ENCODE results near the gene ITGB3BP.

The ITGB3BP gene

DNA sequence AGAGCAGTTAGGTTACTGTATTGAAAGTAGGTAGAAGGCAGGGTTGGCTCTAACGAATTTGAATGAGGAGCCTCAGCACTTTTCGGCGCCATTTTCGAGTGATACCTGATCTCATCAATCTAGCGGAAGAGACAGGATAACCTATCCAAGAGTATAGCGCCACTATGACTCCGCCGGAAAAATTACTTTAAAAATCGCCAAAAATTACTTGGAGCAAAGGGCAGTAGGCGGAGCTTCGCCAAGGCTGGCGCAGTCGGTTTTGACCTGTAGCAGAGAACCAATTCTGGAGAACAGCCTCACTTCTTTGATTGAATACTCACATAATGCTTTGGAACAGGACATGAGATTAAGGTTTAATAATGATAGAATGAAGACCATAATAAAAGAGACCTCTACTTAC is 25.9 kb upstream of the ITGB3BP start:
- no peaks in the 10 kb centered on the region for H4K20me1 ChIP-seq (ENCODE audit: insufficient read depth, low read length)
- H3K9ac ChIP-seq (ENCODE audit: low read length) = no peak overlapping the region
- TF ChIP-seq EZH2phosphoT487 (IDR thresholded peaks at IDR 0.05; ENCODE audit: low read depth) = no peak
- TF ChIP-seq, protein P1, sequence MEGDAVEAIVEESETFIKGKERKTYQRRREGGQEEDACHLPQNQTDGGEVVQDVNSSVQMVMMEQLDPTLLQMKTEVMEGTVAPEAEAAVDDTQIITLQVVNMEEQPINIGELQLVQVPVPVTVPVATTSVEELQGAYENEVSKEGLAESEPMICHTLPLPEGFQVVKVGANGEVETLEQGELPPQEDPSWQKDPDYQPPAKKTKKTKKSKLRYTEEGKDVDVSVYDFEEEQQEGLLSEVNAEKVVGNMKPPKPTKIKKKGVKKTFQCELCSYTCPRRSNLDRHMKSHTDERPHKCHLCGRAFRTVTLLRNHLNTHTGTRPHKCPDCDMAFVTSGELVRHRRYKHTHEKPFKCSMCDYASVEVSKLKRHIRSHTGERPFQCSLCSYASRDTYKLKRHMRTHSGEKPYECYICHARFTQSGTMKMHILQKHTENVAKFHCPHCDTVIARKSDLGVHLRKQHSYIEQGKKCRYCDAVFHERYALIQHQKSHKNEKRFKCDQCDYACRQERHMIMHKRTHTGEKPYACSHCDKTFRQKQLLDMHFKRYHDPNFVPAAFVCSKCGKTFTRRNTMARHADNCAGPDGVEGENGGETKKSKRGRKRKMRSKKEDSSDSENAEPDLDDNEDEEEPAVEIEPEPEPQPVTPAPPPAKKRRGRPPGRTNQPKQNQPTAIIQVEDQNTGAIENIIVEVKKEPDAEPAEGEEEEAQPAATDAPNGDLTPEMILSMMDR (IDR thresholded peaks at IDR 0.05; ENCODE audit: low read depth, low read length) = no peak
- H3K4me1 ChIP-seq (ENCODE audit: low read length) = no peaks in the 10 kb centered on the region
- H3K79me2 ChIP-seq (ENCODE audit: low read length) = no peaks in the 10 kb centered on the region
- no peak overlapping the region for H3K4me2 ChIP-seq (ENCODE audit: low read length)
- H2AFZ ChIP-seq (ENCODE audit: low read depth, low read length) = no peak overlapping the region
- no peaks in the 10 kb centered on the region for H3K36me3 ChIP-seq (replicated peaks; ENCODE audit: low read depth, low read length)
- no peak overlapping the region for H3K4me3 ChIP-seq (ENCODE audit: low read length)
- H3K27ac ChIP-seq (ENCODE audit: low read length) = no peak overlapping the region
- no peaks in the 10 kb centered on the region for H3K27me3 ChIP-seq (ENCODE audit: low read depth, low read length)
- H3K9me3 ChIP-seq (ENCODE audit: insufficient read depth, low read length) = no peaks in the 10 kb centered on the region

DNA sequence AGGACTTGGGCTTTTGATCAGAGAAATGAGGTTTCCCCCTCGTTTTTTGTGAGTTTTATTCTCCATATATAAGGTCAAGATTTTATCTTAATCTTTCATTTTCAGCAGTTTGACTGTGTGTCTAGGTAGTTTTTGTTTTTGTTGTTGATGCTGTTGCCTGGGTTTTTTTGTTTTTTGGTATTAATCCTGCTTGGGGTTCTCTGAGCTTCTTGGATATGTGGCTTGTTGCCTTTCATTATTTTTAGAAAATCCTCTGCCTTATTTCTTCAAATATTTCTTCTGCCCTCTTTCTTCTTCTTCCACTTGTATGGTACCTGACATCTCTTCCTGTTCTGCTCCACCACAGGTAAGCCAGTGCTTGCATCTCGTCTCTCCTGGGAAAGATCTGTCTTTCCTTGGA is 25.3 kb upstream of the ITGB3BP start:
- no peak overlapping the region for H3K27ac ChIP-seq (ENCODE audit: low read length)
- no peaks in the 10 kb centered on the region for H3K4me1 ChIP-seq (ENCODE audit: low read length)

DNA sequence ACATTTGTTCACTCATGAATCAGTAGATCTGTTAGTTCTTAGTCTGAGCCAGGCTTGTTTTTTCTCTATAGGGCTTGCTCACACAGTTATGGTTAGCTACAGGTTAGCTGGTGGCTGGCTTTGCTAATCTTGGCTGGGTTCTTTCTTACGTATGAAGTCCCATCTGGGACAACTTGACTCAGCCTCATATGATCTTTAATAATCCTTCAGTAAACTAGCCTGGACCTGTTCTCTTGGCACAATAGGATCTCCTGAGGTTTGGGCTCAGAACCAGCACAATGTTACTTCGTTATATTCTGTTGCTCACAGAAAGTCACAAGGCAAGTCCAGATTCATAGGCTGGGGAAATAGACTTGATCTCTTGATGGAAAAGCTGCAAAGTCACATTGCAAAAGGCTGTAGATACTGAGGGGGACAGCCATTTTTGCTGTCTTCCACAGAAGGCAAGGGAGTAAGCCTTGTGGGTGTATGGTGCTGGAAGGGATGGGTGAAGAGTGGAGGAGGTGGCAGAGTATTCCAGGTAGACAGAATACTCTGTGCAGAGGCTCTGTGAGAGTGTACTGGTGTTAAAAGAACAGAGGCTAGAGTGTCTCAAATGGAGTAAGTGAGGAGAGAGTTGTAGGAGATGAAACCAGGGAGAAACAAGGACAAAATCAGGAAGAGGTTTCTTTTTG is 24.7 kb upstream of the ITGB3BP start:
- H3K27ac ChIP-seq (ENCODE audit: low read length) = no peak overlapping the region

More for the DNA sequence above, 25.3 kb upstream of the ITGB3BP start:
- Histone ChIP-seq H3K9ac (ENCODE audit: low read length) (no peak overlapping the region), H3K9me3 (ENCODE audit: insufficient read depth, low read length) (no peaks in the 10 kb centered on the region), H3K79me2 (ENCODE audit: low read length) (no peaks in the 10 kb centered on the region), H4K20me1 (ENCODE audit: insufficient read depth, low read length) (no peaks in the 10 kb centered on the region), H3K27me3 (ENCODE audit: low read depth, low read length) (no peaks in the 10 kb centered on the region), H3K4me3 (ENCODE audit: low read length) (no peak overlapping the region), H3K4me2 (ENCODE audit: low read length) (no peak overlapping the region), H3K36me3 (replicated peaks; ENCODE audit: low read depth, low read length) (no peaks in the 10 kb centered on the region), H2AFZ (ENCODE audit: low read depth, low read length) (no peak overlapping the region)
- TF ChIP-seq, protein P1 (IDR thresholded peaks at IDR 0.05; ENCODE audit: low read depth, low read length) = no peak
- TF ChIP-seq EZH2phosphoT487 (IDR thresholded peaks at IDR 0.05; ENCODE audit: low read depth) = no peak

DNA sequence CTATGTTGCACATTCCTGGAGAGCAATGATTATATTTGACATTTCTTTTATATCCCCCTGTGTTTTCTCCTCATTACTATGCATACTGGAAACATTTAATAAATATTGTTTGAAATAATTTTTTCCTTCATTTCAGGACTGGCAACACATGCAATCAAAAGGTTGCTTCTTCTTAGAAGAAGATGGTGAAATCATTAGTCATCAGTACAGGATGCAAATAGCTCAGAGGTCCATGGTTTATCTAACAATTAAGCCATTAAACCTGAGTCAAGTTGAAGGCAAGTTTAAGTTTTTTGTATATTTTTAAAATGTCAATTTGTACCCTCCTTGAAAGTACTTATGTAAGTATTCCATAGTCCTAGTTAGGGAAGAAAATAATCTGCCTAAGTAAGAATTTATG is 22.8 kb upstream of the ITGB3BP start:
- Histone ChIP-seq H3K4me2 (ENCODE audit: low read length) (no peak overlapping the region), H3K4me1 (ENCODE audit: low read length) (no peaks in the 10 kb centered on the region), H3K27me3 (ENCODE audit: low read depth, low read length) (no peaks in the 10 kb centered on the region), H4K20me1 (ENCODE audit: insufficient read depth, low read length) (no peaks in the 10 kb centered on the region), H3K27ac (ENCODE audit: low read length) (no peak overlapping the region), H3K79me2 (ENCODE audit: low read length) (no peaks in the 10 kb centered on the region), H3K36me3 (replicated peaks; ENCODE audit: low read depth, low read length) (no peaks in the 10 kb centered on the region), H2AFZ (ENCODE audit: low read depth, low read length) (no peak overlapping the region), H3K4me3 (ENCODE audit: low read length) (no peak overlapping the region), H3K9me3 (ENCODE audit: insufficient read depth, low read length) (no peaks in the 10 kb centered on the region), H3K9ac (ENCODE audit: low read length) (no peak overlapping the region)
- TF ChIP-seq EZH2phosphoT487 (IDR thresholded peaks at IDR 0.05; ENCODE audit: low read depth) = no peak
- TF ChIP-seq, protein P1 (IDR thresholded peaks at IDR 0.05; ENCODE audit: low read depth, low read length) = no peak

More for the DNA sequence above, 24.7 kb upstream of the ITGB3BP start:
- no peak overlapping the region for H2AFZ ChIP-seq (ENCODE audit: low read depth, low read length)
- H3K9me3 ChIP-seq (ENCODE audit: insufficient read depth, low read length) = no peaks in the 10 kb centered on the region
- no peaks in the 10 kb centered on the region for H3K79me2 ChIP-seq (ENCODE audit: low read length)
- no peaks in the 10 kb centered on the region for H3K4me1 ChIP-seq (ENCODE audit: low read length)
- H3K27me3 ChIP-seq (ENCODE audit: low read depth, low read length) = no peaks in the 10 kb centered on the region
- TF ChIP-seq EZH2phosphoT487 (IDR thresholded peaks at IDR 0.05; ENCODE audit: low read depth) = no peak
- TF ChIP-seq, protein P1 (IDR thresholded peaks at IDR 0.05; ENCODE audit: low read depth, low read length) = no peak
- no peak overlapping the region for H3K9ac ChIP-seq (ENCODE audit: low read length)
- no peak overlapping the region for H3K4me2 ChIP-seq (ENCODE audit: low read length)
- H3K4me3 ChIP-seq (ENCODE audit: low read length) = no peak overlapping the region
- no peaks in the 10 kb centered on the region for H3K36me3 ChIP-seq (replicated peaks; ENCODE audit: low read depth, low read length)
- no peaks in the 10 kb centered on the region for H4K20me1 ChIP-seq (ENCODE audit: insufficient read depth, low read length)
